ENCODE data around the gene TTPAL. TPM values are rescaled to one million over a fixed set of nuclear protein-coding genes. Genes with fewer than 3 reads are reported as not detected.

TTPAL gene
- total RNA-seq, 1 experiment from 2014 or later = 10.3 TPM

DNA sequence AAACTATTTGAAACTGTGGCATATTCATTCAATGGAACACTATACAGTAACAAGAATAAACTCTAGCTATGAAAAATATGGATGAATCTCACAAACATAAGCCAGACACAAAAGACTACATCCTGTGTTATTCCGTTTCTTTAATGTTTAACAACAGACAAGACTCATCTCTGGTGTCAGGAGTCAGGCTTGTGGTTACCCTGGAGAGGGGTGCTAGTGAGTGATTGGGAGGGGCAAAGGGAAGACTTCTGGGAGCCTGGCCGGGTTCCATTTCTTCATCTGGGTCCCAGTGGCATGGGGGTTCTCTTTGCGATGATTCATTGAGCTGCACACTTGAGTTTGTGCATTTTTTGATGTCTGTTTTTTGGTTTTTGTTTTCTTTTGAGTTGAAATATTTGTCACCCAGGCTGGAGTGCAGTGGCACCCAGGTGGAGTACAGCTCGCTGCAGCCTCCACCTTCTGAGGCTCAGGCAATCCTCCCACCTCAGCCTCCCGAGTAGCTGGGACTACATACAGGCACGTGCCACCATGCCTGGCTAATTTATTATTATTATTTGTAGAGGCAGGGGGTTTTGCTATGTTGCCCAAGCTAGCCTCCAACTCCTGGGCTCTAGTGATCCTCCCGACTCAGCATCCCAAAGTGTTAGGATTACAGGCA is 21.2 kb upstream of the TTPAL start (continued):
- TF ChIP-seq, protein P1, sequence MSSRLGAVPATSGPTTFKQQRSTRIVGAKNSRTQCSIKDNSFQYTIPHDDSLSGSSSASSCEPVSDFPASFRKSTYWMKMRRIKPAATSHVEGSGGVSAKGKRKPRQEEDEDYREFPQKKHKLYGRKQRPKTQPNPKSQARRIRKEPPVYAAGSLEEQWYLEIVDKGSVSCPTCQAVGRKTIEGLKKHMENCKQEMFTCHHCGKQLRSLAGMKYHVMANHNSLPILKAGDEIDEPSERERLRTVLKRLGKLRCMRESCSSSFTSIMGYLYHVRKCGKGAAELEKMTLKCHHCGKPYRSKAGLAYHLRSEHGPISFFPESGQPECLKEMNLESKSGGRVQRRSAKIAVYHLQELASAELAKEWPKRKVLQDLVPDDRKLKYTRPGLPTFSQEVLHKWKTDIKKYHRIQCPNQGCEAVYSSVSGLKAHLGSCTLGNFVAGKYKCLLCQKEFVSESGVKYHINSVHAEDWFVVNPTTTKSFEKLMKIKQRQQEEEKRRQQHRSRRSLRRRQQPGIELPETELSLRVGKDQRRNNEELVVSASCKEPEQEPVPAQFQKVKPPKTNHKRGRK (CRISPR knock-in tag; IDR thresholded peaks at IDR 0.05; ENCODE audit: borderline replicate concordance) = no peak

DNA sequence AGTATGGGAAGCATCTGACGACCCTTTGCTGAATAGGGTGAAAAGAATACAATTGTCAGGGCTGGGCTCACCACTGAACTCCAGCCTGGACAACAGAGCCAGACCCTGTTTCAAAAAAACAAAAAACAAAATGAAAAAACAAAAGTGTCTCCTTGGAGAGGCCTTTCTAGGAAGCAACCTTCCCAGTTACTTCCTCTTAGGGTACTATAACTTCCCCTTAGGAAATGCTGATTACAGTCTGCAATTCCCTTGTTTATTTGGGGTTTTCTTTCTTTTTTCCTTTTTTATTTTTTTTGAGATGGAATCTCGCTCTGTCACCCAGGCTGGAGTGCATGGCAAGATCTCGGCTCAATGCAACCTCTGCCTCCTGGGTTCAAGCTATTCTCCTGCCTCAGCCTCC is 20.5 kb upstream of the TTPAL start:
- no peak overlapping the region for H3K27ac Mint-ChIP-seq
- POLR2A ChIA-PET = no interaction called here
- no peak overlapping the region for H3K4me3 Mint-ChIP-seq
- H3K9me3 Mint-ChIP-seq = no peaks in the 10 kb centered on the region
- no peaks in the 10 kb centered on the region for H3K36me3 Mint-ChIP-seq
- no peak for DNase-seq (ENCODE audit: low spot score)
- ATAC-seq = no peak
- no peaks in the 10 kb centered on the region for H3K4me1 Mint-ChIP-seq
- CTCF ChIA-PET = no interaction called here
- no peaks in the 10 kb centered on the region for H3K27me3 Mint-ChIP-seq (ENCODE audit: low read depth)
- TF ChIP-seq ATF1 (CRISPR knock-in tag; IDR thresholded peaks at IDR 0.05) (no peak), ZNF263 (CRISPR knock-in tag; IDR thresholded peaks at IDR 0.05; ENCODE audit: low read depth) (no peak), RORB (CRISPR knock-in tag; IDR thresholded peaks at IDR 0.05) (no peak), NR1H2 (CRISPR knock-in tag; IDR thresholded peaks at IDR 0.05) (no peak), ZBTB21 (CRISPR knock-in tag; IDR thresholded peaks at IDR 0.05; ENCODE audit: borderline replicate concordance) (no peak), TP53 (CRISPR knock-in tag; IDR thresholded peaks at IDR 0.05) (no peak), CREB1 (CRISPR knock-in tag; IDR thresholded peaks at IDR 0.05) (no peak), SP1 (CRISPR knock-in tag; conservative IDR thresholded peaks at IDR 0.05) (no peak), ZNF416 (CRISPR knock-in tag; IDR thresholded peaks at IDR 0.05) (no peak), JUN (CRISPR knock-in tag; IDR thresholded peaks at IDR 0.05) (no peak), NR2C2 (CRISPR knock-in tag; IDR thresholded peaks at IDR 0.05) (no peak)
- TF ChIP-seq, protein P2, sequence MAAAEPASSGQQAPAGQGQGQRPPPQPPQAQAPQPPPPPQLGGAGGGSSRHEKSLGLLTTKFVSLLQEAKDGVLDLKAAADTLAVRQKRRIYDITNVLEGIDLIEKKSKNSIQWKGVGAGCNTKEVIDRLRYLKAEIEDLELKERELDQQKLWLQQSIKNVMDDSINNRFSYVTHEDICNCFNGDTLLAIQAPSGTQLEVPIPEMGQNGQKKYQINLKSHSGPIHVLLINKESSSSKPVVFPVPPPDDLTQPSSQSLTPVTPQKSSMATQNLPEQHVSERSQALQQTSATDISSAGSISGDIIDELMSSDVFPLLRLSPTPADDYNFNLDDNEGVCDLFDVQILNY (CRISPR knock-in tag; IDR thresholded peaks at IDR 0.05) = no peak
- TF ChIP-seq, protein P3, sequence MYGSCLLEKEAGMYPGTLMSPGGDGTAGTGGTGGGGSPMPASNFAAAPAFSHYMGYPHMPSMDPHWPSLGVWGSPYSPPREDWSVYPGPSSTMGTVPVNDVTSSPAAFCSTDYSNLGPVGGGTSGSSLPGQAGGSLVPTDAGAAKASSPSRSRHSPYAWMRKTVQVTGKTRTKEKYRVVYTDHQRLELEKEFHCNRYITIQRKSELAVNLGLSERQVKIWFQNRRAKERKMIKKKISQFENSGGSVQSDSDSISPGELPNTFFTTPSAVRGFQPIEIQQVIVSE (CRISPR knock-in tag; IDR thresholded peaks at IDR 0.05; ENCODE audit: borderline replicate concordance) = no peak
- TF ChIP-seq, protein P4, sequence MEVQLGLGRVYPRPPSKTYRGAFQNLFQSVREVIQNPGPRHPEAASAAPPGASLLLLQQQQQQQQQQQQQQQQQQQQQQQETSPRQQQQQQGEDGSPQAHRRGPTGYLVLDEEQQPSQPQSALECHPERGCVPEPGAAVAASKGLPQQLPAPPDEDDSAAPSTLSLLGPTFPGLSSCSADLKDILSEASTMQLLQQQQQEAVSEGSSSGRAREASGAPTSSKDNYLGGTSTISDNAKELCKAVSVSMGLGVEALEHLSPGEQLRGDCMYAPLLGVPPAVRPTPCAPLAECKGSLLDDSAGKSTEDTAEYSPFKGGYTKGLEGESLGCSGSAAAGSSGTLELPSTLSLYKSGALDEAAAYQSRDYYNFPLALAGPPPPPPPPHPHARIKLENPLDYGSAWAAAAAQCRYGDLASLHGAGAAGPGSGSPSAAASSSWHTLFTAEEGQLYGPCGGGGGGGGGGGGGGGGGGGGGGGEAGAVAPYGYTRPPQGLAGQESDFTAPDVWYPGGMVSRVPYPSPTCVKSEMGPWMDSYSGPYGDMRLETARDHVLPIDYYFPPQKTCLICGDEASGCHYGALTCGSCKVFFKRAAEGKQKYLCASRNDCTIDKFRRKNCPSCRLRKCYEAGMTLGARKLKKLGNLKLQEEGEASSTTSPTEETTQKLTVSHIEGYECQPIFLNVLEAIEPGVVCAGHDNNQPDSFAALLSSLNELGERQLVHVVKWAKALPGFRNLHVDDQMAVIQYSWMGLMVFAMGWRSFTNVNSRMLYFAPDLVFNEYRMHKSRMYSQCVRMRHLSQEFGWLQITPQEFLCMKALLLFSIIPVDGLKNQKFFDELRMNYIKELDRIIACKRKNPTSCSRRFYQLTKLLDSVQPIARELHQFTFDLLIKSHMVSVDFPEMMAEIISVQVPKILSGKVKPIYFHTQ (CRISPR knock-in tag; IDR thresholded peaks at IDR 0.05) = no peak
- TF ChIP-seq, protein P5, sequence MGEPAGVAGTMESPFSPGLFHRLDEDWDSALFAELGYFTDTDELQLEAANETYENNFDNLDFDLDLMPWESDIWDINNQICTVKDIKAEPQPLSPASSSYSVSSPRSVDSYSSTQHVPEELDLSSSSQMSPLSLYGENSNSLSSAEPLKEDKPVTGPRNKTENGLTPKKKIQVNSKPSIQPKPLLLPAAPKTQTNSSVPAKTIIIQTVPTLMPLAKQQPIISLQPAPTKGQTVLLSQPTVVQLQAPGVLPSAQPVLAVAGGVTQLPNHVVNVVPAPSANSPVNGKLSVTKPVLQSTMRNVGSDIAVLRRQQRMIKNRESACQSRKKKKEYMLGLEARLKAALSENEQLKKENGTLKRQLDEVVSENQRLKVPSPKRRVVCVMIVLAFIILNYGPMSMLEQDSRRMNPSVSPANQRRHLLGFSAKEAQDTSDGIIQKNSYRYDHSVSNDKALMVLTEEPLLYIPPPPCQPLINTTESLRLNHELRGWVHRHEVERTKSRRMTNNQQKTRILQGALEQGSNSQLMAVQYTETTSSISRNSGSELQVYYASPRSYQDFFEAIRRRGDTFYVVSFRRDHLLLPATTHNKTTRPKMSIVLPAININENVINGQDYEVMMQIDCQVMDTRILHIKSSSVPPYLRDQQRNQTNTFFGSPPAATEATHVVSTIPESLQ (CRISPR knock-in tag; IDR thresholded peaks at IDR 0.05) = no peak
- TF ChIP-seq, protein P6, sequence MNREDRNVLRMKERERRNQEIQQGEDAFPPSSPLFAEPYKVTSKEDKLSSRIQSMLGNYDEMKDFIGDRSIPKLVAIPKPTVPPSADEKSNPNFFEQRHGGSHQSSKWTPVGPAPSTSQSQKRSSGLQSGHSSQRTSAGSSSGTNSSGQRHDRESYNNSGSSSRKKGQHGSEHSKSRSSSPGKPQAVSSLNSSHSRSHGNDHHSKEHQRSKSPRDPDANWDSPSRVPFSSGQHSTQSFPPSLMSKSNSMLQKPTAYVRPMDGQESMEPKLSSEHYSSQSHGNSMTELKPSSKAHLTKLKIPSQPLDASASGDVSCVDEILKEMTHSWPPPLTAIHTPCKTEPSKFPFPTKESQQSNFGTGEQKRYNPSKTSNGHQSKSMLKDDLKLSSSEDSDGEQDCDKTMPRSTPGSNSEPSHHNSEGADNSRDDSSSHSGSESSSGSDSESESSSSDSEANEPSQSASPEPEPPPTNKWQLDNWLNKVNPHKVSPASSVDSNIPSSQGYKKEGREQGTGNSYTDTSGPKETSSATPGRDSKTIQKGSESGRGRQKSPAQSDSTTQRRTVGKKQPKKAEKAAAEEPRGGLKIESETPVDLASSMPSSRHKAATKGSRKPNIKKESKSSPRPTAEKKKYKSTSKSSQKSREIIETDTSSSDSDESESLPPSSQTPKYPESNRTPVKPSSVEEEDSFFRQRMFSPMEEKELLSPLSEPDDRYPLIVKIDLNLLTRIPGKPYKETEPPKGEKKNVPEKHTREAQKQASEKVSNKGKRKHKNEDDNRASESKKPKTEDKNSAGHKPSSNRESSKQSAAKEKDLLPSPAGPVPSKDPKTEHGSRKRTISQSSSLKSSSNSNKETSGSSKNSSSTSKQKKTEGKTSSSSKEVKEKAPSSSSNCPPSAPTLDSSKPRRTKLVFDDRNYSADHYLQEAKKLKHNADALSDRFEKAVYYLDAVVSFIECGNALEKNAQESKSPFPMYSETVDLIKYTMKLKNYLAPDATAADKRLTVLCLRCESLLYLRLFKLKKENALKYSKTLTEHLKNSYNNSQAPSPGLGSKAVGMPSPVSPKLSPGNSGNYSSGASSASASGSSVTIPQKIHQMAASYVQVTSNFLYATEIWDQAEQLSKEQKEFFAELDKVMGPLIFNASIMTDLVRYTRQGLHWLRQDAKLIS (CRISPR knock-in tag; IDR thresholded peaks at IDR 0.05; ENCODE audit: borderline replicate concordance) = no peak
- TF ChIP-seq, protein P7, sequence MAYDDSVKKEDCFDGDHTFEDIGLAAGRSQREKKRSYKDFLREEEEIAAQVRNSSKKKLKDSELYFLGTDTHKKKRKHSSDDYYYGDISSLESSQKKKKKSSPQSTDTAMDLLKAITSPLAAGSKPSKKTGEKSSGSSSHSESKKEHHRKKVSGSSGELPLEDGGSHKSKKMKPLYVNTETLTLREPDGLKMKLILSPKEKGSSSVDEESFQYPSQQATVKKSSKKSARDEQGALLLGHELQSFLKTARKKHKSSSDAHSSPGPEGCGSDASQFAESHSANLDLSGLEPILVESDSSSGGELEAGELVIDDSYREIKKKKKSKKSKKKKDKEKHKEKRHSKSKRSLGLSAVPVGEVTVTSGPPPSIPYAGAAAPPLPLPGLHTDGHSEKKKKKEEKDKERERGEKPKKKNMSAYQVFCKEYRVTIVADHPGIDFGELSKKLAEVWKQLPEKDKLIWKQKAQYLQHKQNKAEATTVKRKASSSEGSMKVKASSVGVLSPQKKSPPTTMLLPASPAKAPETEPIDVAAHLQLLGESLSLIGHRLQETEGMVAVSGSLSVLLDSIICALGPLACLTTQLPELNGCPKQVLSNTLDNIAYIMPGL (CRISPR knock-in tag; IDR thresholded peaks at IDR 0.05) = no peak
- TF ChIP-seq, protein P8, sequence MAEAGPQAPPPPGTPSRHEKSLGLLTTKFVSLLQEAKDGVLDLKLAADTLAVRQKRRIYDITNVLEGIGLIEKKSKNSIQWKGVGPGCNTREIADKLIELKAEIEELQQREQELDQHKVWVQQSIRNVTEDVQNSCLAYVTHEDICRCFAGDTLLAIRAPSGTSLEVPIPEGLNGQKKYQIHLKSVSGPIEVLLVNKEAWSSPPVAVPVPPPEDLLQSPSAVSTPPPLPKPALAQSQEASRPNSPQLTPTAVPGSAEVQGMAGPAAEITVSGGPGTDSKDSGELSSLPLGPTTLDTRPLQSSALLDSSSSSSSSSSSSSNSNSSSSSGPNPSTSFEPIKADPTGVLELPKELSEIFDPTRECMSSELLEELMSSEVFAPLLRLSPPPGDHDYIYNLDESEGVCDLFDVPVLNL (CRISPR knock-in tag; IDR thresholded peaks at IDR 0.05; ENCODE audit: borderline replicate concordance, low read depth) = no peak
